IMR-90 (cell line): Measurements from ENCODE around the gene HOXC5. TPM values are rescaled to one million over a fixed set of nuclear protein-coding genes. Genes with fewer than 3 reads are reported as not detected.

Experiments used
- ATAC-seq: fragments of 200-7000 bp; cut with Tn5 transposase; 2 replicates; pipeline ENCODE4 v1.9.1; 2020; ENCODE audit warnings: low read depth, mild to moderate bottlenecking, moderate library complexity
- BruUV-seq: library from RNA; stranded (reverse); fragments of 400-500 nt; replicated peaks from 2 replicates; lab custom pipeline; 2021; lab: Mats Ljungman, UMichigan
- CTCF ChIA-PET: fragments of 300-600 bp; formaldehyde crosslinking; extraction: SDS; loops from one replicate; lab custom pipeline; 2021; ENCODE audit warnings: antibody characterized with exemption; lab: Yijun Ruan, JAX
- POLR2A ChIA-PET: fragments of 300-600 bp; sonication (Branson Sonifier 250); formaldehyde crosslinking; loops from one replicate; lab custom pipeline; 2022; ENCODE audit warnings: antibody characterized with exemption; ENCODE audit not compliant: unreplicated experiment; lab: Charles Lee
- DNase-seq: peaks from one replicate; pipeline ENCODE4 v3.0.0; 2013
- H2AFZ ChIP-seq: replicated peaks from 2 replicates; pipeline ENCODE3; 2013; ENCODE audit warnings: low read length, mild to moderate bottlenecking; ENCODE audit not compliant: poor library complexity
- H2AK5ac ChIP-seq: 2 replicates; pipeline ENCODE4 v1.6.1; 2013; ENCODE audit warnings: low read depth, low read length, inconsistent platforms
- H2AK9ac ChIP-seq: replicated peaks from 2 replicates; pipeline ENCODE3; 2013; ENCODE audit warnings: mild to moderate bottlenecking, low read depth, low read length, moderate library complexity; ENCODE audit not compliant: poor library complexity
- H2BK120ac ChIP-seq: 2 replicates; pipeline ENCODE4 v1.6.1; 2013; ENCODE audit warnings: low read depth, low read length, inconsistent platforms
- H2BK15ac ChIP-seq: 3 replicates; pipeline ENCODE4 v1.6.1; 2013; ENCODE audit warnings: low read depth, low read length, inconsistent platforms
- H2BK20ac ChIP-seq: 2 replicates; pipeline ENCODE4 v1.6.1; 2013; ENCODE audit warnings: low read depth, mild to moderate bottlenecking, inconsistent platforms, low read length, moderate library complexity
- H2BK5ac ChIP-seq: 2 replicates; pipeline ENCODE4 v1.6.1; 2013; ENCODE audit warnings: mild to moderate bottlenecking, low read depth, low read length, inconsistent platforms; ENCODE audit not compliant: poor library complexity, severe bottlenecking
- H3K14ac ChIP-seq: replicated peaks from 2 replicates; pipeline ENCODE4 v1.6.1; 2013; ENCODE audit warnings: low read depth, low read length, inconsistent platforms
- H3K18ac ChIP-seq: 2 replicates; pipeline ENCODE4 v1.6.1; 2013; ENCODE audit warnings: low read depth, low read length, control low read depth
- H3K23ac ChIP-seq: 2 replicates; pipeline ENCODE4 v1.6.1; 2013; ENCODE audit warnings: low read depth, low read length, inconsistent platforms
- H3K27ac ChIP-seq: 2 replicates; pipeline ENCODE4 v1.5.1; 2013; ENCODE audit warnings: mild to moderate bottlenecking, control low read depth, low read length; ENCODE audit not compliant: insufficient read depth
- H3K27me3 ChIP-seq: 2 replicates; pipeline ENCODE4 v1.6.1; 2013; ENCODE audit warnings: low read length; ENCODE audit not compliant: control insufficient read depth, insufficient read depth
- H3K36me3 ChIP-seq: 2 replicates; pipeline ENCODE4 v1.6.1; 2013; ENCODE audit warnings: low read length, mixed read lengths; ENCODE audit not compliant: control insufficient read depth, insufficient read depth
- H3K4ac ChIP-seq: 2 replicates; pipeline ENCODE4 v1.6.1; 2013; ENCODE audit warnings: low read depth, low read length, inconsistent platforms
- H3K4me1 ChIP-seq: 2 replicates; pipeline ENCODE4 v1.6.1; 2013; ENCODE audit warnings: low read length, mixed read lengths; ENCODE audit not compliant: control insufficient read depth, insufficient read depth
- H3K4me2 ChIP-seq: 2 replicates; pipeline ENCODE4 v1.6.1; 2013; ENCODE audit warnings: low read depth, mild to moderate bottlenecking, control low read depth, low read length, moderate library complexity
- H3K4me3 ChIP-seq: 2 replicates; pipeline ENCODE4 v1.5.1; 2013; ENCODE audit warnings: low read depth, mild to moderate bottlenecking, control low read depth, low read length, moderate library complexity; ENCODE audit not compliant: insufficient read depth
- H3K56ac ChIP-seq: 2 replicates; pipeline ENCODE4 v1.6.1; 2013; ENCODE audit warnings: low read length, inconsistent platforms; ENCODE audit not compliant: insufficient read depth; ENCODE audit errors: extremely low read depth
- H3K79me1 ChIP-seq, 2 experiments: 2 replicates each; pipeline ENCODE4 v1.6.1; 2013; ENCODE audit warnings: low read length in 2 of 2, inconsistent platforms in 1 of 2, low read depth in 1 of 2
- H3K9ac ChIP-seq: 2 replicates; pipeline ENCODE4 v1.6.1; 2013; ENCODE audit warnings: low read depth, low read length, control low read depth
- H3K9me1 ChIP-seq: 2 replicates; pipeline ENCODE4 v1.6.1; 2013; ENCODE audit warnings: low read length, inconsistent platforms; ENCODE audit not compliant: insufficient read depth
- H3K9me3 ChIP-seq: 2 replicates; pipeline ENCODE4 v1.6.1; 2013; ENCODE audit warnings: low read length; ENCODE audit not compliant: control insufficient read depth, insufficient read depth
- H4K20me1 ChIP-seq: 2 replicates; pipeline ENCODE4 v1.6.1; 2013; ENCODE audit warnings: low read length, inconsistent platforms; ENCODE audit not compliant: insufficient read depth
- H4K5ac ChIP-seq: 2 replicates; pipeline ENCODE4 v1.6.1; 2013; ENCODE audit warnings: mild to moderate bottlenecking, low read depth, low read length, control low read depth
- H4K8ac ChIP-seq, 2 experiments: 2 replicates each; pipeline ENCODE4 v1.6.1; 2013; ENCODE audit warnings: low read depth in 2 of 2, low read length in 2 of 2, control low read depth in 1 of 2, inconsistent platforms in 1 of 2
- H4K91ac ChIP-seq: 2 replicates; pipeline ENCODE4 v1.6.1; 2013; ENCODE audit warnings: low read depth, low read length, inconsistent platforms; ENCODE audit not compliant: insufficient read depth
- CTCF ChIP-seq: conservative IDR thresholded peaks from 2 replicates; pipeline ENCODE4 v1.5.1; 2012; ENCODE audit warnings: mild to moderate bottlenecking, low read depth, low read length, improper control_type of control experiment
- ELK1 ChIP-seq: fragments of 150-350 bp; IDR thresholded peaks from 2 replicates; pipeline ENCODE4 v1.6.1; 2016; ENCODE audit warnings: low read depth, mild to moderate bottlenecking, low read length, moderate library complexity, borderline replicate concordance
- FOS ChIP-seq: fragments of 150-350 bp; IDR thresholded peaks from 2 replicates; pipeline ENCODE4 v1.6.1; 2016; ENCODE audit warnings: low read depth, low read length
- MAFK ChIP-seq: IDR thresholded peaks from 2 replicates; pipeline ENCODE4 v1.6.1; 2012; ENCODE audit warnings: low read depth, low read length, improper control_type of control experiment
- MAZ ChIP-seq: IDR thresholded peaks from 2 replicates; pipeline ENCODE4 v1.6.1; 2012; ENCODE audit warnings: low read depth, mild to moderate bottlenecking, low read length, improper control_type of control experiment, moderate library complexity, borderline replicate concordance
- MXI1 ChIP-seq: IDR thresholded peaks from 2 replicates; pipeline ENCODE4 v1.6.1; 2012; ENCODE audit warnings: low read depth, mild to moderate bottlenecking, low read length, moderate library complexity, borderline replicate concordance
- RAD21 ChIP-seq: IDR thresholded peaks from 2 replicates; pipeline ENCODE4 v1.6.1; 2012; ENCODE audit warnings: low read length, improper control_type of control experiment
- RCOR1 ChIP-seq: IDR thresholded peaks from 2 replicates; pipeline ENCODE4 v1.6.1; 2012; ENCODE audit warnings: mild to moderate bottlenecking, low read length, improper control_type of control experiment; ENCODE audit not compliant: insufficient replicate concordance
- SMC3 ChIP-seq: fragments of 150-350 bp; IDR thresholded peaks from 2 replicates; pipeline ENCODE4 v1.6.1; 2016; ENCODE audit warnings: low read depth, mild to moderate bottlenecking, antibody characterized with exemption, low read length, moderate library complexity
- WGBS, 2 experiments: methylation state at CpG; one replicate each; pipeline versions ENCODE4 v1.1.5 to v1.1.7; 2013; ENCODE audit warnings: missing lambda C conversion rate in 2 of 2; ENCODE audit not compliant: insufficient read length in 1 of 2; ENCODE audit errors: extremely low coverage in 2 of 2; 5-methylcytosine and 5-hydroxymethylcytosine counted together
- dilution Hi-C: fragments of 300-500 bp; cut with HindIII; formaldehyde crosslinking; loops from one replicate; pipeline ENCODE4 v1.14.3; 2018; ENCODE audit warnings: low sequenced_read_pairs; ENCODE audit not compliant: unreplicated experiment
- in situ Hi-C: fragments of 300-500 bp; cut with MboI; formaldehyde crosslinking; loops from 3 replicates; pipeline ENCODE4 v1.14.3; 2019; ENCODE audit warnings: low sequenced_read_pairs, inconsistent platforms, mixed read lengths
- intact Hi-C: fragments of 100-400 bp; cut with micrococcal nuclease; formaldehyde crosslinking; loops from 2 replicates; pipeline ENCODE4 v1.10.0; 2022
- polyA plus RNA-seq, 3 experiments: library from polyadenylated mRNA; depleted of rRNA; stranded (reverse); fragments of >200 nt; gene quantifications; 2 replicates each; pipeline ENCODE4 v1.2.3, GENCODE V29; 2012; ENCODE audit warnings: low replicate concordance in 1 of 3
- total RNA-seq: library from RNA; depleted of rRNA; stranded (reverse); fragments of >200 nt; gene quantifications from 2 replicates; pipeline ENCODE4 v1.2.3, GENCODE V29; 2012

Gene HOXC5
- total and polyA plus RNA-seq, 2 of the 4 experiments (the other 2 are of a cell fraction) = not detected

GRCh38 chr12:53998110-53998899 is 34.5 kb upstream of the HOXC5 start (continued):
- no peak for TF ChIP-seq ELK1

GRCh38 chr12:53998900-53999236 is 34.0 kb upstream of the HOXC5 start:
- Histone ChIP-seq H3K4me2 (no peak overlapping the region), H3K9me3 (peaks cover 12% of the 10 kb centered on the region), H3K9ac (no peak overlapping the region), H3K4me1 (peaks cover 2% of the 10 kb centered on the region; the same call in 1 of the 2 replicates), H3K4ac (no peak overlapping the region), H2BK120ac (no peak overlapping the region), H3K4me3 (no peak overlapping the region), H3K27me3 (peaks cover 98% of the 10 kb centered on the region), H3K36me3 (no peaks in the 10 kb centered on the region), H2AFZ (no peak overlapping the region), H3K27ac (no peak overlapping the region), H4K91ac (no peak overlapping the region), H2AK9ac (no peak overlapping the region), H3K14ac (no peak overlapping the region), H4K8ac (no peak overlapping the region), H4K20me1 (no peaks in the 10 kb centered on the region), H2BK20ac (no peak overlapping the region), H2AK5ac (no peak overlapping the region), H3K18ac (no peak overlapping the region), H2BK15ac (no peak overlapping the region), H3K56ac (no peak overlapping the region), H3K79me1 (no peaks in the 10 kb centered on the region), H3K23ac (no peak overlapping the region), H3K9me1 (no peaks in the 10 kb centered on the region), H4K5ac (no peak overlapping the region), H2BK5ac (no peak overlapping the region)
- in situ Hi-C loops = loop anchor here (10.0 kb wide), 2 partner anchors 234 to 376 kb away; no protein-coding TSS in a partner anchor
- dilution Hi-C loops = no loop called here
- ChIA-PET CTCF (interaction anchor here (1.1 to 1.9 kb wide), 3 partner anchors 14 to 202 kb away, joined by 3 to 9 read pairs (median 4); partner anchors contain the start of gene HOXC10), POLR2A (no interaction called here)
- DNase-seq (no peak), ATAC-seq (no peak)
- no peak for TF ChIP-seq FOS
- no peak for TF ChIP-seq SMC3
- TF ChIP-seq CTCF = no peak
- no peak for TF ChIP-seq MAZ
- no peak for TF ChIP-seq MXI1
- TF ChIP-seq ELK1 = no peak
- no peak for TF ChIP-seq RAD21
- no peak for TF ChIP-seq MAFK
- no peak for TF ChIP-seq RCOR1
- intact Hi-C loops = no loop called here
- 10% methylated on average over 2 of the region's 13 CpGs; no CpG with 5 or more reads in 1 of the 2 experiments for WGBS, 2 experiments
- BruUV-seq = no TSS peak
